Activated T-cell treated with anti-CD3 and anti-CD28 coated beads for 48 hours (primary cell): ENCODE data around the gene FAM241A.
"Not testable (repeated sequence)": the region's sequence is repeated elsewhere in the genome, so short reads cannot be mapped to it uniquely, and the experiment has no call there.

ENCODE experiments used
- DNase-seq: peaks from one replicate; pipeline ENCODE4 v3.0.0-alpha.2; 2020; ENCODE audit warnings: low read depth

Gene FAM241A

GRCh38 chr4:112138538-112138937 is 6.7 kb upstream of the FAM241A start:
- no peak for DNase-seq

GRCh38 chr4:112140536-112140935 is 4.7 kb upstream of the FAM241A start:
- DNase-seq = no peak

GRCh38 chr4:112141366-112142138 is 3.7 kb upstream of the FAM241A start:
- no peak for DNase-seq

GRCh38 chr4:112142182-112142581 is 3.1 kb upstream of the FAM241A start:
- DNase-seq = no peak

- no peak for DNase-seq
These were observed 1.5 kb upstream of the FAM241A start for GRCh38 chr4:112143781-112144180.

GRCh38 chr4:112144546-112145325 is 518 bp upstream of the FAM241A start:
- DNase-seq = no peak

GRCh38 chr4:112145790-112146501 is 692 bp downstream of the FAM241A start:
- DNase-seq = peak; percentile 64

GRCh38 chr4:112146502-112146813 is 1.2 kb downstream of the FAM241A start:
- no peak for DNase-seq

- no peak for DNase-seq
These were observed 2.4 kb downstream of the FAM241A start for GRCh38 chr4:112147697-112148096.

- no peak for DNase-seq
These were observed 5.7 kb downstream of the FAM241A start for GRCh38 chr4:112150920-112151319.

GRCh38 chr4:112152521-112152920 is 7.3 kb downstream of the FAM241A start:
- DNase-seq = no peak

GRCh38 chr4:112153211-112153791 is 8.0 kb downstream of the FAM241A start:
- DNase-seq = peak; percentile 14

- no peak for DNase-seq
These were observed 10.9 kb downstream of the FAM241A start for GRCh38 chr4:112156112-112156511.

GRCh38 chr4:112156553-112156952 is 11.3 kb downstream of the FAM241A start:
- DNase-seq = no peak

GRCh38 chr4:112163706-112164105 is 18.5 kb downstream of the FAM241A start:
- not testable (repeated sequence) for DNase-seq

GRCh38 chr4:112167794-112168193 is 22.5 kb downstream of the FAM241A start:
- no peak for DNase-seq

GRCh38 chr4:112168719-112169500 is 23.7 kb downstream of the FAM241A start:
- DNase-seq = no peak

- no peak for DNase-seq
These were observed 25.3 kb downstream of the FAM241A start for GRCh38 chr4:112170451-112170993.

GRCh38 chr4:112171051-112171763 is 26.0 kb downstream of the FAM241A start:
- DNase-seq = not testable (repeated sequence)

- DNase-seq = no peak
These were observed 26.9 kb downstream of the FAM241A start for GRCh38 chr4:112172180-112172579.
